HG03039 (cell line): ENCODE data around the gene SCAPER.
"Not testable (repeated sequence)": the region's sequence is repeated elsewhere in the genome, so short reads cannot be mapped to it uniquely, and the experiment has no call there.

Source experiments
- ATAC-seq: cut with Tn5 transposase; IDR thresholded peaks from one replicate; pipeline ENCODE4 v1.9.1; 2021; ENCODE audit warnings: mild to moderate bottlenecking, moderate library complexity; ENCODE audit not compliant: unreplicated experiment

Gene SCAPER

DNA sequence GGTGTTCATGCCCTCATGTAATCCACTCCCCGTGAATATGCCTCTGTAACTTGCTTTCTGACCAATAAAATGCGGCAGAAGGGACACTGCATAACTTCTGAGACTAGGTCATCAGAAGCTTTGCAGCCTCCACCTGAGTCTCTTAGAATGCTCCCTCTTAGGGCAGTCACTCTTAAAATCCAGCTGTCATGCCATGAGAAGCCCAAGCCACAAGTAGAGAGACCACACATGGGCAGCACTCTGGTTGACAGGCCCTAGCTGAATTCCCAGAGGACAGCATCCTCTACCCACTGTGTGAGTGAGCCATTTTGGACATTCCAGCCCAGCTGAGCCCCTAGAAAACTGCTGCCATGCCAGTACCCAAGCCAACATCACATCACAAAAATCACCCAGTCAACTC lies 41.4 kb downstream of the SCAPER start:
- no peak for ATAC-seq

DNA sequence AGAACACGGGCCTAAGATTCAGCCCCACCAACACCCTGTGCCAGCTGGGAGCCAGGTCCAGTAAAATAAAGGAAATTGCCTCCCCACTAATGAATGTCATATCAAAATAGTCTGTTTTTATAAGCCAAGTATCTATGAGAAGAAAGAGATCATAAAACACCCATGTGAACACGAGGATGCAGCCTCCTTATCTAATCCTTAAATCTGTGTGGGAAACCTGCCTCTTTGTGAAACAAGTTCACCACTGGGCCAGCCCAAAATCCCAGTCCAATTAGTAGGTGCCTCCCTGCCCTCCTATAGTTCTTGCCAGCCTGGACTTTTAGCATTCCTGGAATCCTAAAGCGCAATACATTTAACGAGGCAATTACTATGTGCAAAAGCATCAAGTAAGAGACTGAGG lies 42.0 kb downstream of the SCAPER start:
- ATAC-seq, result no peak

GRCh38 chr15:76861815-76862397 lies 43.2 kb downstream of the SCAPER start:
- no peak for ATAC-seq

GRCh38 chr15:76860201-76860600 lies 44.9 kb downstream of the SCAPER start:
- ATAC-seq, result no peak

DNA sequence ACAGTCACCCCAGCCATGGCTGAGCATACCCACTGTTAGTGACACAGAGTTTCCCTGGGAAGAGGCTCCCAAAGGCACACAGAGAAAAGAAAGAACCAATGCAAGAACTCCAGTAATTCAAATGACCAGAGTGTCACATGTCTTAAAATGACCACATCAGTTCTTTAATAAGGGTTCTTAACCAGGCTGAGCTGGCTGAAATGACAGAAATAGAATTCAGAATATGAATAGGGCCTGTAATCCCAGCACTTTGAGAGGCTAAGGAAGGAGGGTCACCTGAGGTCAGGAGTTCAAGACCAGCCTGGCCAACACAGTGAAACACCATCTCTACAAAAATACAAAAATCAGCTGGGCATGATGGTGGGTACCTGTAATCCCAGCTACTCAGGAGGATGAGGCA lies 54.8 kb downstream of the SCAPER start:
- not testable (repeated sequence) for ATAC-seq

DNA sequence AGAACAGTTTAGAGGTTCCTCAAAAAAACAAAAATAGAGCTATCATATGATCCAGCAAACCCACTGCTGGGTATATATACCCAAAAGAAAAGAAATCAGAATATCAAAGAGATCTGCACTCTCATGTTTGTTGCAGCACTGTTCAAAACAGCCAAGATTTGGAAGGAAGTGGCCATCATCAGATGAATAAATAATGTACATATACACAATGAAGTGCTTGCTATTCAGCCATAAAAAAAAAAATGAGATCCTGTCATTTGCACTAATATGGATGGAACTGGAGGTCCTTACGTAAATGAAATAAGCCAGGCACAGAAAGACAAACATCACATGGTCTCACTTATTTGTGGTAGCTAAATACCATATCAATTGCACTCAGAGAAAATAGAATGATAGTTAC lies 58.4 kb downstream of the SCAPER start:
- ATAC-seq, result no peak

- ATAC-seq, result no peak
Measured at GRCh38 chr15:76844096-76844495, 61.0 kb downstream of the SCAPER start.

- ATAC-seq, result no peak
Measured at GRCh38 chr15:76843269-76843668, 61.9 kb downstream of the SCAPER start.

GRCh38 chr15:76840830-76841460 lies 64.2 kb downstream of the SCAPER start:
- no peak for ATAC-seq

- no peak for ATAC-seq
Measured at GRCh38 chr15:76839173-76839572, 66.0 kb downstream of the SCAPER start.

DNA sequence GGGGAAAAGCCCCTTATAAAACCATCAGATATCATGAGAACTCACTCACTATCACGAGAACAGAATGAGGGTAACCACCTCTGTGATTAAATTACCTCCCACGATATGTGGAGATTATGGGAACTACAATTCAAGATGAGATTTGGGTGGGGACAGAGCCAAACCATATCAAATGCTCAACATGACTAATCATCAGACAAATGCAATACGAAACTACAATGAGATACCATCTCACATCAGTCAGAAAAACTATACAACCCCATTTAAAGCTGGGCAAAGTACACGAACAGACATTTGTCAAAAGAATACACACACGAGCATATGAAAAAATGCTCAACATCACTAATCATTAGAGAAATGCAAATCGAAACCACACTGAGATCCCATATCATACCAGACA lies 67.7 kb downstream of the SCAPER start:
- ATAC-seq, result no peak

GRCh38 chr15:76829939-76830338 lies 75.2 kb downstream of the SCAPER start:
- no peak for ATAC-seq

GRCh38 chr15:76823890-76824289 lies 81.2 kb downstream of the SCAPER start:
- ATAC-seq, result no peak

DNA sequence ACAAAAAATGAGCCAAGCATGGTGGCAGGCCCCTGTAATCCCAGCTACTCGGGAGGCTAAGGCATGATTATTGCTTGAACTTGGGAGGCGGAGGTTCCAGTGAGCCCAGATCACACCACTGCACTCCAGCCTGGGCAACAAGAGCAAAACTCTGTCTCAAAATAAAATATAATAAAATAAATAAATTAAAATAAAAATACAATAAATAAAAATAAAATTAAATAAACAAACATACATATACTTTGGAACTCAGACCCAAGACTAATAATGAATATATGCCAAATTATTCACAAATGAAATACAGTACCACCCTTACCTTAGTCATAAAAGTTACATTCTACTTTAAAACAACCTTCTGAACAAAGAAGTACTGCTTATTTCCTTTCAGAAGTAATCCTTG lies 81.8 kb downstream of the SCAPER start:
- ATAC-seq, result no peak

DNA sequence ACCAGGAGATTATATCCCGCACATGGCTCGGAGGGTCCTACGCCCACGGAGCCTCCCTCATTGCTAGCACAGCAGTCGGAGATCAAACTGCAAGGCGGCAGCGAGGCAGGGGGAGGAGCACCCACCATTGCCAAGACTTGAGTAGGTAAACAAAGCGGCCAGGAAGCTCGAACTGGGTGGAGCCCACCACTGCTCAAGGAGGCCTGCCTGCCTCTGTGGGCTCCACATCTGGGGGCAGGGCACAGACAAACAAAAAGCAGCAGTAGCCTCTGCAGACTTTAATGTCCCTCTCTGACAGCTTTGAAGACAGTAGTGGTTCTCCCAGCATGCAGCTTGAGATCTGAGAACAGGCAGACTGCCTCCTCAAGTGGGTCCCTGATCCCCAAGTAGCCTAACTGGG lies 86.2 kb downstream of the SCAPER start:
- not testable (repeated sequence) for ATAC-seq

GRCh38 chr15:76815421-76815820 lies 89.7 kb downstream of the SCAPER start:
- no peak for ATAC-seq

GRCh38 chr15:76812381-76812780 lies 92.8 kb downstream of the SCAPER start:
- no peak for ATAC-seq

DNA sequence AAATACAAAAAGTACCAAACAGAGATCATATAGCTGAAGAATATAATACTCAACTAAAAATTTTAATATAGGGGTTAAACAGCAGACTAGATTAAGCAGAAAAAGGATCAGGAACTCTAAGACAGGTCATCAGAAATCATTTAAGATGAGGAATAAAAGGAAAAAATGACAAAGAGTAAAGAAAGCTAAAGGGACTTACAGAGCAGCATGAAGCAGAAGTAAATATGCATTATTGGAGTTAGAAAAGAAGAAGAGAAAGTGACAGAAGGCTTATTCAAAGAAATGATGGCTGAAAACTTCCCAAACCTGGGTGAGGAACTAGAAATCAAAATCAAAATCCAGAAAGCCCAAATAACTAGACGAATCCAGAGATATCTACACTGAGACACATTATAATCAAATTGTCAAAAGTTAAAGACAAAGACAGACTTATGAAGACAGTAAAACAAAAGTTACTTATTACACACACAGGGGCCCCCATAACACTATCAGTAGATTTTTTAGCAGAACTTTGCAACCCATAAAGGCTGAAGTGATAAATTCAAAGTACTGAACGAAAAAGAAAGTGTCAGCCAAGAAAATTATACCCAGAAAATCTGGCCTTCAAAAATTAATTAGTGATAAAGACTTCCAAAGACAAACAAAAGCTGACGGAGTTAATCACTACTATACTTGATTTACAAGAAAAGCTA lies 95.6 kb downstream of the SCAPER start:
- no peak for ATAC-seq

DNA sequence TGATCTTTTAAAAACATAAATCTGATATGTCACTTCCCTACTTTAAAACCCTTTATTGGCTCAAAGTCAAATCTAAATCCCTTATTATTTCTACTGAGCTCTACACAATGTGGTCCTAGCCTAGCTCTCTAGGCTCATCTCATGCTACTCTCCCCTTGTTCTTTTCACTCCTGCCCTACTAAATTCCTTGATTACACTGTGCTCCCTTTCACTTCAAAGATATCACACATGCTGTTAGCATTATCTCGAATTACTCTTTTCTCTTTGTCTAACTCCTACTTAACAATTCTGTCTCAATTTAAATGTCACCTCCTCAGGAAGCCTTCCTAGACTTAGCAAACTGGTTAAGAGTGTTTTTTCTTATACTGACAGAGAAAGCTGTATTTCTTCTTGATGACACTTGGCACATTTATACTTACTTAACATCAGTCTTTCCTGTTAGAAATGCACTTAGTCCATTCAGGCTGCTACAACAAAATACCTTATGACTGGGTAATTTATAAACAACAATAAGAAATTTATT lies 102.0 kb downstream of the SCAPER start:
- no peak for ATAC-seq

- ATAC-seq, result no peak
Measured at GRCh38 chr15:76802411-76802810, 102.7 kb downstream of the SCAPER start.

- no peak for ATAC-seq
Measured at GRCh38 chr15:76799760-76800159, 105.4 kb downstream of the SCAPER start.

DNA sequence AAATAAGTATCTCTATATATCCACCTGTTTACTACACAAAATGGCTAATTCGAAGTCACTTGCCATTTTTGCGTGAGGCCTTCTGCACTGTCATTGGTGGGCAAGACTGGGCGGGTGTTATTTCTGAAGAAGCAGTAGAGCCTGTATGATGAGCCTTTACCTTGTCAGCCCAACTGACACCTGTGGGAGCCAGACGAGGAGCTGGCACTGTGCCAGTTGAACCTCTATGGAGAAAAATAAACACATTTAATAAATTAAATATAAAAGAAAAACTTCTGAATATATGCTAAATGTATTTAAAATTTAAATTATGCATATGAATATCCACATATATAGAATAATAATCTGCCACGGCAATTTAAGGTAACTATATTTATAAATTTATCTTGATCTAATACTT lies 109.9 kb downstream of the SCAPER start:
- no peak for ATAC-seq
